Vagina (tissue), 2 donors: ENCODE results near the gene COPA. TPM values are rescaled to one million over a fixed set of nuclear protein-coding genes. Genes with fewer than 3 reads are reported as not detected.

Experiments used
- DNase-seq, 2 donors: peaks; one replicate each; pipeline ENCODE4 v3.0.0-alpha.2; 2017; ENCODE audit errors: extremely low spot score in 2 of 2
- H3K27ac ChIP-seq: fragments of 200-600 bp; sonication (generic); one replicate; pipeline ENCODE4 v1.5.1; 2019
- H3K27me3 ChIP-seq: fragments of 200-600 bp; sonication (generic); one replicate; pipeline ENCODE4 v1.5.1; 2019
- H3K36me3 ChIP-seq, 2 donors: fragments of 200-600 bp; sonication (generic); one replicate each; pipeline ENCODE4 v1.5.1; 2017 to 2019
- H3K4me1 ChIP-seq: fragments of 200-600 bp; sonication (generic); one replicate; pipeline ENCODE4 v1.5.1; 2019
- H3K4me3 ChIP-seq, 2 donors: fragments of 200-600 bp; sonication (generic); 1 replicate in 1 of 2; 2 replicates in 1 of 2; pipeline ENCODE4 v1.5.1; 2016 to 2019
- H3K9me3 ChIP-seq: fragments of 200-600 bp; sonication (generic); one replicate; pipeline ENCODE4 v1.5.1; 2019
- CTCF ChIP-seq, 3 experiments: fragments of 450-650 bp in 2 of 3; fragments of 200-600 bp in 1 of 3; sonication (generic) in 1 of 3; IDR thresholded peaks; one replicate each; pipeline ENCODE4 v1.5.1; 2017 to 2019; ENCODE audit warnings: antibody characterized with exemption in 3 of 3, mild to moderate bottlenecking in 2 of 3, moderate library complexity in 2 of 3
- POLR2A ChIP-seq, 2 donors: fragments of 450-650 bp; IDR thresholded peaks; one replicate each; pipeline ENCODE4 v1.6.1; 2017; ENCODE audit warnings: antibody characterized with exemption in 2 of 2, mild to moderate bottlenecking in 2 of 2, moderate library complexity in 2 of 2
- POLR2AphosphoS5 ChIP-seq, 2 donors: sonication (generic); formaldehyde crosslinking; IDR thresholded peaks; one replicate each; pipeline ENCODE4 v1.9.0; 2017; ENCODE audit warnings: antibody characterized with exemption in 2 of 2, mild to moderate bottlenecking in 2 of 2, low read depth in 1 of 2; ENCODE audit not compliant: insufficient read depth in 1 of 2
- intact Hi-C: fragments of 100-400 bp; cut with DNase I; formaldehyde crosslinking; loops from one replicate; pipeline ENCODE4 v1.15.1; 2023
- total RNA-seq: library from RNA; depleted of rRNA; stranded (reverse); fragments of >200 nt; gene quantifications from one replicate; pipeline ENCODE4 v1.2.3, GENCODE V29; 2016

Gene COPA
- total RNA-seq, 1 donor from 2014 or later = 106 TPM

- intact Hi-C loops = no loop called here
- TF ChIP-seq POLR2A (IDR thresholded peaks at IDR 0.05) (no peak), CTCF (IDR thresholded peaks at IDR 0.05) (no peak), POLR2AphosphoS5 (IDR thresholded peaks at IDR 0.05; ENCODE audit: insufficient read depth in 1 of 2, low read depth in 1 of 2) (no peak)
- Histone ChIP-seq H3K9me3 (no peaks in the 10 kb centered on the region), H3K4me3 (no peak overlapping the region), H3K36me3 (no peaks in the 10 kb centered on the region), H3K4me1 (peaks cover 2% of the 10 kb centered on the region), H3K27ac (no peak overlapping the region), H3K27me3 (no peaks in the 10 kb centered on the region)
- DNase-seq = peak; percentile 61 to 62
These were observed 27.7 kb upstream of the COPA start for GRCh38 chr1:160370561-160371345.

- intact Hi-C loops = no loop called here
- Histone ChIP-seq H3K36me3 (no peaks in the 10 kb centered on the region), H3K4me1 (no peaks in the 10 kb centered on the region), H3K4me3 (no peak overlapping the region), H3K27me3 (no peaks in the 10 kb centered on the region), H3K9me3 (no peaks in the 10 kb centered on the region), H3K27ac (no peak overlapping the region)
- DNase-seq = no peak
- TF ChIP-seq POLR2AphosphoS5 (IDR thresholded peaks at IDR 0.05; ENCODE audit: insufficient read depth in 1 of 2, low read depth in 1 of 2) = no peak
- no peak for TF ChIP-seq CTCF (IDR thresholded peaks at IDR 0.05)
- TF ChIP-seq POLR2A (IDR thresholded peaks at IDR 0.05) = no peak
These were observed 26.0 kb upstream of the COPA start for GRCh38 chr1:160369087-160369486.

- Histone ChIP-seq H3K27ac (no peak overlapping the region), H3K36me3 (no peaks in the 10 kb centered on the region), H3K4me3 (no peak overlapping the region), H3K4me1 (no peaks in the 10 kb centered on the region), H3K27me3 (no peaks in the 10 kb centered on the region), H3K9me3 (no peaks in the 10 kb centered on the region)
- peak in 1 of 2 donors; percentile 56 for DNase-seq
- intact Hi-C loops = no loop called here
- TF ChIP-seq POLR2AphosphoS5 (IDR thresholded peaks at IDR 0.05; ENCODE audit: insufficient read depth in 1 of 2, low read depth in 1 of 2) (no peak), CTCF (IDR thresholded peaks at IDR 0.05) (no peak), POLR2A (IDR thresholded peaks at IDR 0.05) (no peak)
These were observed 25.2 kb upstream of the COPA start for GRCh38 chr1:160367934-160368923.

GRCh38 chr1:160367516-160367900 is 24.5 kb upstream of the COPA start:
- no peaks in the 10 kb centered on the region for H3K4me1 ChIP-seq
- no peaks in the 10 kb centered on the region for H3K36me3 ChIP-seq
- H3K27me3 ChIP-seq = no peaks in the 10 kb centered on the region
- peak in 1 of 2 donors; percentile 74 for DNase-seq
- intact Hi-C loops = no loop called here
- no peak overlapping the region for H3K4me3 ChIP-seq
- TF ChIP-seq POLR2AphosphoS5 (IDR thresholded peaks at IDR 0.05; ENCODE audit: insufficient read depth in 1 of 2, low read depth in 1 of 2) (no peak), POLR2A (IDR thresholded peaks at IDR 0.05) (no peak), CTCF (IDR thresholded peaks at IDR 0.05) (no peak)
- no peak overlapping the region for H3K27ac ChIP-seq
- H3K9me3 ChIP-seq = no peaks in the 10 kb centered on the region
